Liver (tissue), 9 donors: ENCODE results near the gene GPR141. TPM values are rescaled to one million over a fixed set of nuclear protein-coding genes. Genes with fewer than 3 reads are reported as not detected.

ENCODE experiments used
- DNase-seq: peaks from one replicate; pipeline ENCODE4 v3.0.0-alpha.2; 2017; ENCODE audit warnings: low spot score
- H3K27ac ChIP-seq, 2 donors: one replicate each; pipeline ENCODE4 v1.7.0; 2013; ENCODE audit warnings: inconsistent platforms in 2 of 2, low read length in 2 of 2, control low read depth in 1 of 2, low read depth in 1 of 2, mild to moderate bottlenecking in 1 of 2
- H3K27me3 ChIP-seq, 4 donors: one replicate each; pipeline versions ENCODE4 v1.6.1 to v1.7.0; 2013; ENCODE audit warnings: low read length in 3 of 4, inconsistent platforms in 1 of 4, mild to moderate bottlenecking in 1 of 4, moderate library complexity in 1 of 4; ENCODE audit not compliant: control insufficient read depth in 4 of 4, insufficient read depth in 4 of 4
- H3K36me3 ChIP-seq, 4 donors: one replicate each; pipeline versions ENCODE4 v1.6.1 to v1.7.0; 2013; ENCODE audit warnings: low read length in 3 of 4, mild to moderate bottlenecking in 3 of 4, low read depth in 1 of 4, moderate library complexity in 1 of 4; ENCODE audit not compliant: control insufficient read depth in 4 of 4, insufficient read depth in 3 of 4
- H3K4me1 ChIP-seq, 4 donors: one replicate each; pipeline versions ENCODE4 v1.6.1 to v1.7.0; 2013; ENCODE audit warnings: low read length in 3 of 4, mild to moderate bottlenecking in 3 of 4, moderate library complexity in 1 of 4; ENCODE audit not compliant: control insufficient read depth in 4 of 4, insufficient read depth in 4 of 4
- H3K4me3 ChIP-seq, 3 donors: one replicate each; pipeline versions ENCODE4 v1.6.1 to v1.7.0; 2013; ENCODE audit warnings: low read length in 3 of 3, control low read depth in 1 of 3, low read depth in 1 of 3, mild to moderate bottlenecking in 1 of 3
- H3K9ac ChIP-seq, 2 donors: one replicate each; pipeline ENCODE4 v1.7.0; 2013; ENCODE audit warnings: low read length in 2 of 2, mild to moderate bottlenecking in 2 of 2, moderate library complexity in 2 of 2, control low read depth in 1 of 2, low read depth in 1 of 2
- H3K9me3 ChIP-seq, 4 donors: one replicate each; pipeline versions ENCODE4 v1.6.1 to v1.7.0; 2013; ENCODE audit warnings: low read length in 3 of 4; ENCODE audit not compliant: control insufficient read depth in 4 of 4
- ATF3 ChIP-seq: IDR thresholded peaks from 2 replicates; pipeline ENCODE4 v1.6.1; 2016; ENCODE audit warnings: antibody characterized with exemption
- CTCF ChIP-seq: fragments of 150-350 bp; IDR thresholded peaks from 2 replicates; pipeline ENCODE4 v1.5.1; 2017; ENCODE audit warnings: improper control_type of control experiment, low read depth, low read length; ENCODE audit not compliant: missing input control
- EGR1 ChIP-seq, 2 donors: IDR thresholded peaks; 2 replicates each; pipeline ENCODE4 v1.6.1; 2016 to 2018; ENCODE audit warnings: antibody characterized with exemption in 2 of 2, low read depth in 2 of 2
- FOXA1 ChIP-seq: IDR thresholded peaks from 2 replicates; pipeline ENCODE4 v1.6.1; 2016; ENCODE audit warnings: antibody characterized with exemption
- FOXA2 ChIP-seq: IDR thresholded peaks from 2 replicates; pipeline ENCODE4 v1.6.1; 2016; ENCODE audit warnings: antibody characterized with exemption
- GABPA ChIP-seq, 2 donors: IDR thresholded peaks in 1 of 2; conservative IDR thresholded peaks in 1 of 2; 2 replicates each; pipeline ENCODE4 v1.6.1; 2016; ENCODE audit warnings: antibody characterized with exemption in 2 of 2, mild to moderate bottlenecking in 1 of 2, moderate library complexity in 1 of 2
- HNF4A ChIP-seq, 2 donors: conservative IDR thresholded peaks; 2 replicates each; pipeline ENCODE4 v1.6.1; 2016; ENCODE audit warnings: antibody characterized with exemption in 2 of 2, mild to moderate bottlenecking in 2 of 2
- HNF4G ChIP-seq: IDR thresholded peaks from 2 replicates; pipeline ENCODE4 v1.6.1; 2016; ENCODE audit warnings: antibody characterized with exemption
- JUND ChIP-seq, 2 donors: IDR thresholded peaks; 2 replicates each; pipeline ENCODE4 v1.6.1; 2016; ENCODE audit warnings: antibody characterized with exemption in 2 of 2
- MAX ChIP-seq: IDR thresholded peaks from 2 replicates; pipeline ENCODE4 v1.6.1; 2016; ENCODE audit warnings: antibody characterized with exemption
- REST ChIP-seq: IDR thresholded peaks from 2 replicates; pipeline ENCODE4 v1.6.1; 2016; ENCODE audit warnings: antibody characterized with exemption, mild to moderate bottlenecking
- RXRA ChIP-seq, 2 donors: IDR thresholded peaks; 2 replicates each; pipeline ENCODE4 v1.6.1; 2017 to 2018; ENCODE audit warnings: antibody characterized with exemption in 2 of 2, mild to moderate bottlenecking in 1 of 2
- SP1 ChIP-seq: IDR thresholded peaks from 2 replicates; pipeline ENCODE4 v1.6.1; 2018; ENCODE audit warnings: antibody characterized with exemption, mild to moderate bottlenecking
- TAF1 ChIP-seq: conservative IDR thresholded peaks from 2 replicates; pipeline ENCODE4 v1.6.1; 2016; ENCODE audit warnings: antibody characterized with exemption, mild to moderate bottlenecking
- ZBTB33 ChIP-seq: IDR thresholded peaks from 2 replicates; pipeline ENCODE4 v1.6.1; 2016; ENCODE audit warnings: antibody characterized with exemption
- WGBS: extraction: QIAGEN DNeasy Blood & Tissue Kit; methylation state at CpG from one replicate; pipeline ENCODE4 v1.1.7; 2013; 5-methylcytosine and 5-hydroxymethylcytosine counted together
- polyA plus RNA-seq, 2 donors: library from polyadenylated mRNA; stranded (reverse) in 1 of 2; unstranded in 1 of 2; fragments of 200-250 nt in 1 of 2; fragments of >200 nt in 1 of 2; fragmentation: Nextera tagmentation in 1 of 2; extraction: Ambion mirVana in 1 of 2; gene quantifications; one replicate each; pipeline versions ENCODE4 v1.2.1 to v1.2.3, GENCODE V29; 2013 to 2015
- total RNA-seq, 2 donors: library from RNA; depleted of rRNA; stranded (reverse); fragments of >200 nt; gene quantifications; one replicate each; pipeline ENCODE4 v1.2.3, GENCODE V29; 2014
- donor health status: healthy.
- donor health status: healthy.
- donor health status: healthy.
- donor health status: healthy.
- donor health status: healthy.

The GPR141 gene
- total and polyA plus RNA-seq, 4 donors = 0.28 to 2.9 (median 1.4) TPM; not detected in 1

- TF ChIP-seq ZBTB33 (no peak), ATF3 (no peak)
Measured at GRCh38 chr7:37698782-37699181, 15.2 kb downstream of the GPR141 start (continued).

GRCh38 chr7:37701769-37702168 is 18.2 kb downstream of the GPR141 start:
- WGBS = 63% methylated on average over 2 of the region's 2 CpGs
- Histone ChIP-seq H3K9ac (no peak overlapping the region), H3K4me1 (no peaks in the 10 kb centered on the region), H3K36me3 (no peaks in the 10 kb centered on the region), H3K4me3 (no peak overlapping the region), H3K27me3 (peaks cover 0 to 3% (median 0%) of the 10 kb centered on the region in 4 donors), H3K9me3 (no peaks in the 10 kb centered on the region), H3K27ac (no peak overlapping the region)
- DNase-seq = no peak
- TF ChIP-seq HNF4G (no peak), EGR1 (IDR thresholded peaks at IDR 0.05; ENCODE audit: low read depth in 2 of 2) (no peak), REST (no peak), FOXA1 (no peak), ZBTB33 (no peak), JUND (IDR thresholded peaks at IDR 0.05) (no peak), CTCF (no peak), RXRA (IDR thresholded peaks at IDR 0.05) (no peak), GABPA (IDR thresholded peaks at IDR 0.05 in 1 of 2, conservative IDR thresholded peaks at IDR 0.05 in 1 of 2) (no peak), MAX (no peak), FOXA2 (no peak), SP1 (no peak), ATF3 (no peak), HNF4A (conservative IDR thresholded peaks at IDR 0.05) (no peak), TAF1 (no peak)
